Ishikawa (cell line): ENCODE results near the gene GRIN1.

Source experiments
- CEBPB ChIP-seq: IDR thresholded peaks from 2 replicates; pipeline ENCODE4 v1.6.1; 2012
- CREB1 ChIP-seq: IDR thresholded peaks from 2 replicates; pipeline ENCODE4 v1.6.1; 2012; ENCODE audit warnings: low read depth
- EGR1 ChIP-seq: IDR thresholded peaks from 2 replicates; pipeline ENCODE4 v1.6.1; 2012
- EP300 ChIP-seq: IDR thresholded peaks from 2 replicates; pipeline ENCODE4 v1.6.1; 2012; ENCODE audit warnings: borderline replicate concordance
- FOXM1 ChIP-seq: IDR thresholded peaks from 2 replicates; pipeline ENCODE4 v1.6.1; 2012; ENCODE audit warnings: low read depth, borderline replicate concordance
- NFIC ChIP-seq: IDR thresholded peaks from 2 replicates; pipeline ENCODE4 v1.6.1; 2012
- RAD21 ChIP-seq: IDR thresholded peaks from 2 replicates; pipeline ENCODE4 v1.6.1; 2012; ENCODE audit warnings: low read depth
- REST ChIP-seq: IDR thresholded peaks from 2 replicates; pipeline ENCODE4 v1.6.1; 2012; ENCODE audit warnings: low read depth, mild to moderate bottlenecking
- TAF1 ChIP-seq: IDR thresholded peaks from 2 replicates; pipeline ENCODE4 v1.6.1; 2012; ENCODE audit warnings: low read depth, mild to moderate bottlenecking
- TCF12 ChIP-seq: IDR thresholded peaks from 2 replicates; pipeline ENCODE4 v1.6.1; 2012; ENCODE audit warnings: low read depth
- TEAD4 ChIP-seq: IDR thresholded peaks from 2 replicates; pipeline ENCODE4 v1.6.1; 2012
- USF1 ChIP-seq: IDR thresholded peaks from 2 replicates; pipeline ENCODE4 v1.6.1; 2012
- YY1 ChIP-seq: IDR thresholded peaks from 2 replicates; pipeline ENCODE4 v1.6.1; 2012; ENCODE audit warnings: low read depth
- TF ChIP-seq, protein P1 (sequence below): IDR thresholded peaks from 2 replicates; pipeline ENCODE4 v1.6.1; 2012

The GRIN1 gene

GRCh38 chr9:137161558-137162486 lies 22.9 kb downstream of the GRIN1 start:
- TF ChIP-seq NFIC (no peak), EGR1 (no peak), FOXM1 (no peak), TCF12 (no peak), YY1 (no peak), TAF1 (no peak), CEBPB (no peak), REST (no peak), RAD21 (no peak)
- TF ChIP-seq, protein P1, sequence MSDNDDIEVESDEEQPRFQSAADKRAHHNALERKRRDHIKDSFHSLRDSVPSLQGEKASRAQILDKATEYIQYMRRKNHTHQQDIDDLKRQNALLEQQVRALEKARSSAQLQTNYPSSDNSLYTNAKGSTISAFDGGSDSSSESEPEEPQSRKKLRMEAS: no peak

DNA sequence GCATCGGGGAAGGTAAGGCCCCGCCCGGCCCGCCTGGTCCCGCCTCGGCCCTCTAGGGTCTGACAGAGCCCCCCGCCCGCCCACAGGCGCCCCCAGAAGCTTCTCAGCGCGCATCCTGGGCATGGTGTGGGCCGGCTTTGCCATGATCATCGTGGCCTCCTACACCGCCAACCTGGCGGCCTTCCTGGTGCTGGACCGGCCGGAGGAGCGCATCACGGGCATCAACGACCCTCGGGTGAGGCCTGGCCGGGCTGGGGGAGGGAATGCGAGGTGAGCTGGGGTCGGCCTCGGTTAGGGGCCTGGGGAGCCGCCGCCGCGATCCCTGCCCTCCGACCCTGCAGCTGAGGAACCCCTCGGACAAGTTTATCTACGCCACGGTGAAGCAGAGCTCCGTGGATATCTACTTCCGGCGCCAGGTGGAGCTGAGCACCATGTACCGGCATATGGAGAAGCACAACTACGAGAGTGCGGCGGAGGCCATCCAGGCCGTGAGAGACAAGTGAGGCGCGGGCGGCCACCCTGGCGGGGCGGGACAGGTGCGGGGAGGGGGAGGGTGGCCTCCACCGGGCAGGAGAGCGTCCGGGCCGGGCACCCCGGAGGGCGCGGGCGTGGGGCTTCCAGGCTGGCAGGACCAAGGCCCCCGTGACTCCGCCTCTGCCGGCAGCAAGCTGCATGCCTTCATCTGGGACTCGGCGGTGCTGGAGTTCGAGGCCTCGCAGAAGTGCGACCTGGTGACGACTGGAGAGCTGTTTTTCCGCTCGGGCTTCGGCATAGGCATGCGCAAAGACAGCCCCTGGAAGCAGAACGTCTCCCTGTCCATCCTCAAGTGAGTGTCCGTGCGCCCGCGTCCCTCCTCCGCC lies 23.8 kb downstream of the GRIN1 start:
- no peak for TF ChIP-seq RAD21
- TF ChIP-seq, protein P1: no peak
- TF ChIP-seq NFIC: no peak
- no peak for TF ChIP-seq YY1
- TF ChIP-seq TEAD4: no peak
- TF ChIP-seq EGR1: no peak
- TF ChIP-seq CEBPB: no peak
- TF ChIP-seq CREB1: no peak
- no peak for TF ChIP-seq USF1
- TF ChIP-seq TCF12: no peak
- no peak for TF ChIP-seq FOXM1
- no peak for TF ChIP-seq EP300

DNA sequence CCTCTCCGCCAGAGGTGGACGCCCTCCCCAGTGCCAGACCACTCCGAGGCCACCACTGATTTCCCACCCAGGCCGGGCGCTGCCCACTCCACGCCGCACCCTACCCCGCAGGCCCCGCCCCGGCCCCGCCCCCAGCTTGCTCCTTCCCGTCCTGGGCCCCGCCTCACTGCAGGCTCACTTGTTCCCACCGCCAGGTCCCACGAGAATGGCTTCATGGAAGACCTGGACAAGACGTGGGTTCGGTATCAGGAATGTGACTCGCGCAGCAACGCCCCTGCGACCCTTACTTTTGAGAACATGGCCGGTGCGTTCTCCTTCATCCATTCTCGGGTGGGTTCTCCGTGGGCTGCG lies 24.4 kb downstream of the GRIN1 start:
- TF ChIP-seq, protein P1: no peak

DNA sequence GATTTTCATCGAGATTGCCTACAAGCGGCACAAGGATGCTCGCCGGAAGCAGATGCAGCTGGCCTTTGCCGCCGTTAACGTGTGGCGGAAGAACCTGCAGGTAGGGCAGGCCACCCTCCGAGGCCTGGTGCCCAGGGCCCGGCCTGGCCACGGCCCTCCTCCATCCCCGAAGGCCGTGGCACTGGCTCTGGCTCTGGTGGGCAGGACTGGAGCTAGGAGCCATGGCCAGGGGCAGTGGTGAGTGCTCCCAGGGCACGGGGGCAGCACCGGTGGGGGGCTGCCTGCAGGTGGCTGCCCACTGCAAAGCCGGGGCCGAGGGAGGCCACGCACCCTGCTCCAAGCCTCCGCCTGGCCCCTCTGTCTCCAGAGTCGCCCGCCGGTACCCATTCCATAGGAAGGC lies 24.9 kb downstream of the GRIN1 start:
- TF ChIP-seq REST (no peak), YY1 (no peak), TAF1 (no peak), TEAD4 (no peak), EGR1 (no peak), CEBPB (no peak), TCF12 (no peak), EP300 (no peak), USF1 (no peak), RAD21 (no peak), FOXM1 (no peak)
- TF ChIP-seq, protein P1: no peak

DNA sequence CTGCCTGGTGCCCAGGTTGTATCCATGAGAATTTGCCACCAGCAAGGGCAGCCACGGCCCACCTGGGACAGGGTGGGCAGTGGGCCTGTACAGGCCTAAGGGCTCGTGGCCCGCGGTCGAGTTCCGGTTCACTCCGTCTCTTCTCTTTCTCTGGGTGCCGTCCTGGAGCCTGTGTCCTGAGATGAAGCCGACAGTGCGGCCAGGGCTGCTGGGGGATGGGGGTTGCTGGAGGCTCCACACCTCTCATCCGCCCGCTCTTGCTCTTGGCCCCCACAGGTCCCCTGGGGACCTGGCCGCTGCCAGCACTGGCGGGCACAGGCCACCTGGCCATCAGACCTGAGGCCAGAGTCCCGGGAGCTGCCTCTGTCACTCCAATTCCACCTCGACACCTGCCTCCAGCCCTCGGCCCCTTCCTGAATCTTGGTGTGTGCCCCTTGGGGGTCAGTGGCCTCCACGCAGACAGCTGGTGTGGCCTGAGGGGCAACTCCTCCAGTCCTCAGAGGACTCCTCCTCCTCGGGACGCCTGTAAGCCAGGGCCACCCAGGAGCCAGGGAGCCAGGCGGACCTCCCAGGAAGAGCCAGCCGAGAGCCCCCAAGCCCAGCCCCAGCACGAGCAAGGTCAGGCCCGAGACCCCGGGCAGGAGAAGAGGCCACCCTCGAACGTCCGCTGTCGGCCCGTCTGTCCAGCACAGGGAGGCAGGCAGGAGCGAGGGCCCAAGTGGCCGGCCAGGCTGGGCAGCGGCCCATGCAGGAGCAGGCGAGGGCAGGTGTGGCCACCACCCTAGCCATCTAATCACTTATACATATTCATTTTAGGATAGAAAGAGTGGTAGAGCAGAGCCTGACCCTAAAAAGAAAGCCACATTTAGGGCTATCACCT lies 25.7 kb downstream of the GRIN1 start:
- no peak for TF ChIP-seq TCF12
- no peak for TF ChIP-seq CEBPB
- no peak for TF ChIP-seq YY1
- TF ChIP-seq REST: no peak
